GM19043 (cell line): ENCODE results near the gene TASP1.
"Not testable (repeated sequence)": the region's sequence is repeated elsewhere in the genome, so short reads cannot be mapped to it uniquely, and the experiment has no call there.

Source experiments
- ATAC-seq: cut with Tn5 transposase; IDR thresholded peaks from one replicate; pipeline ENCODE4 v1.9.1; 2021; ENCODE audit warnings: low read depth; ENCODE audit not compliant: unreplicated experiment

TASP1 gene

GRCh38 chr20:13416531-13416930, 222.2 kb downstream of the TASP1 start:
- no peak for ATAC-seq

GRCh38 chr20:13412806-13413445, 225.8 kb downstream of the TASP1 start:
- no peak for ATAC-seq

DNA sequence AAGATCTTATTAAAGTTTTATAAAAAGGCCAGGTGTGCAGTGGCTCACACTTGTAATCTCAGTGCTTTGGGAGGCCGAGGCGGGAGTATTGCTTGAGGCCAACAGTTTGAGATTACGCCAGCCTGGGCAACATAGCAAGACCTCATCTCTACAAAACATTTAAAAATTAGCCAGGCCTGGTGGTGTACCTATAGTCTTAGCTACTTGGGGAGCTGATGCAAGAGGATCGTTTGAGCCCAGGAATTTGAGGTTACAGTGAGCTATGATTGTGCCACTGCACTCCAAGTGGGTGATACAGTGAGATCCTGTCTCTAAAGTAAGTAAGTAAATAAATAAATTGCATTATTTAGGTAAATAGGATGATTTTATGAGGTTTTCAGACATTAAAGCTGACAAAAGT, 234.4 kb downstream of the TASP1 start:
- no peak for ATAC-seq

DNA sequence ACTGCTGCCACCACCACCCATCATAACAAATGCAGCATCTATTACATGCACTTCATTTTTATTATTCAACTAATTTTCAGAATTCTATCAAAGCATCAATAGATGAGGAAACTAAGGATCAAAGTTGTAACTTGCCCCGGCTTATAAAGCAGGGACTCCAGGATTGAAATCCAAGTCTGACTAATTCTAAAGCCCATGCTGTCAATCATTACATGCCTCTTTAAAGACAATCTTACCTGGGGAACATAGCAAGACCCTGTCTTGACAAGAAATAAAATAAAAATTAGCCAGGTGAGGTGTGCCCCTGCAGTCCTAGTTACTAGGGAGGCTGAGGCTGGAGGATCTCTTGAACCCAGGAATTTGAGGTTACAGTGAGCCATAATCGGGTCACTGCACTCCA, 235.3 kb downstream of the TASP1 start:
- ATAC-seq, result no peak

DNA sequence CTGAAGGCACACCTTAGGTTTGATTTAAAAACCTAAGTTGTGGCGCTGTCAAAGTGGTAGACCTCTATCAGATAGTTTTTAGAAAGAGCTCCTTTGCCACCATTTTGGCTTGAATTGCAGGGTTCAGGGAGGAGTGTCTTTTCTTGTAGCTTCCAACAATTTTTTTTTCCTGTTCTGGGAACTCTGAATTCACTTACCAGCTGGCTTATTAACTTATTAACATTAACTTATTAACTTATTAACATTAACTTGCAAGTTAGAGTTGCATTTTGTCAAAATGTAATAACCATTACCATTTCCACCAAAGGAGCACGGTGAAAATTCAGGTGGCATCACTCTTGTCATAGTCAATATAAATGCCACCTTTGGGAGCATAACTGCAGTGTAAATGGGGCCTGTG, 235.7 kb downstream of the TASP1 start:
- no peak for ATAC-seq

GRCh38 chr20:13402171-13402760, 236.5 kb downstream of the TASP1 start:
- ATAC-seq, result no peak

- no peak for ATAC-seq
Measured at GRCh38 chr20:13401596-13401995, 237.1 kb downstream of the TASP1 start.

- no peak for ATAC-seq
Measured at GRCh38 chr20:13400453-13400852, 238.3 kb downstream of the TASP1 start.

DNA sequence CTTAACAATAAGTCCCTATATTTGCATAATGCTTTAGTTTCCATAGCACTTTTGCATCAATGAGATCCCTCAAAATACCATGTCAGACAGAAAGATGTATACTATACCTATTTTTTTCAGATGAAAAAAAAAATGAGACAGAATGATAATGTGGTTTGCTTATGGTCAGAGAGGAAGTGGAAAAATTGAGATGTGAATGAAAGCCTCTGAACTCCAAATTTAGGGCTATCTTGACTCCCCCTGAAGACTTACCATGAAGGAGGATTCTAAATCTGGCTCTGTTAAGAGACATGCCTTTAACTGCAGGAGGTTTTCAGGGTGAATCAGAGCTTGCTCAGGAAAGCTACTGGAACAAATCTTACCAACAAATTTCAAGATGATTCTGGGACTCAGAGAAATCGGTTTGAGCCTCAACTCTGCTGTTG, 241.4 kb downstream of the TASP1 start:
- no peak for ATAC-seq

- no peak for ATAC-seq
Measured at GRCh38 chr20:13396826-13397225, 241.9 kb downstream of the TASP1 start.

- ATAC-seq, result no peak
Measured at GRCh38 chr20:13396022-13396421, 242.7 kb downstream of the TASP1 start.

- no peak for ATAC-seq
Measured at GRCh38 chr20:13395232-13395631, 243.5 kb downstream of the TASP1 start.

DNA sequence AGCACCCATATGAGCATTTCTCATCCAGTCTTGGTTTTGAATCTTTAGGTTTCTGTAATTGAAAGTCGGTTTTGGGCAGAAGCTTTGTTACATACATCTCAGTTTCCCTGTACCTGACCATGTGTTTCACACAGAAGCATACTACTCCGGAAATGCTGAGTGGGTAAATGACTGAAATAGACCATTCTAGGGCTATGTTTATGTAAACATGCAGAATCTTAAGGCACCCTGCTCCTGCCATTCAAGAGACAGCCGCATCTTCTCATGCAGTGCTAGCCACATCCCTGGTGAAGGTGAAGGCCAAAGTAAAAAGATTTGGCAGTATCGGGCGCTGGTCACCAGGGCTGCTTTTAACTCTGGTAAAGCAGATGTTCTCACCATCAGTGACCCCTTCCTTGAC, 246.3 kb downstream of the TASP1 start:
- ATAC-seq, result no peak

GRCh38 chr20:13389115-13389514, 249.6 kb downstream of the TASP1 start:
- ATAC-seq, result no peak

GRCh38 chr20:13384132-13384531, 254.6 kb downstream of the TASP1 start:
- no peak for ATAC-seq

GRCh38 chr20:13382786-13383185, 255.9 kb downstream of the TASP1 start:
- ATAC-seq, result no peak

DNA sequence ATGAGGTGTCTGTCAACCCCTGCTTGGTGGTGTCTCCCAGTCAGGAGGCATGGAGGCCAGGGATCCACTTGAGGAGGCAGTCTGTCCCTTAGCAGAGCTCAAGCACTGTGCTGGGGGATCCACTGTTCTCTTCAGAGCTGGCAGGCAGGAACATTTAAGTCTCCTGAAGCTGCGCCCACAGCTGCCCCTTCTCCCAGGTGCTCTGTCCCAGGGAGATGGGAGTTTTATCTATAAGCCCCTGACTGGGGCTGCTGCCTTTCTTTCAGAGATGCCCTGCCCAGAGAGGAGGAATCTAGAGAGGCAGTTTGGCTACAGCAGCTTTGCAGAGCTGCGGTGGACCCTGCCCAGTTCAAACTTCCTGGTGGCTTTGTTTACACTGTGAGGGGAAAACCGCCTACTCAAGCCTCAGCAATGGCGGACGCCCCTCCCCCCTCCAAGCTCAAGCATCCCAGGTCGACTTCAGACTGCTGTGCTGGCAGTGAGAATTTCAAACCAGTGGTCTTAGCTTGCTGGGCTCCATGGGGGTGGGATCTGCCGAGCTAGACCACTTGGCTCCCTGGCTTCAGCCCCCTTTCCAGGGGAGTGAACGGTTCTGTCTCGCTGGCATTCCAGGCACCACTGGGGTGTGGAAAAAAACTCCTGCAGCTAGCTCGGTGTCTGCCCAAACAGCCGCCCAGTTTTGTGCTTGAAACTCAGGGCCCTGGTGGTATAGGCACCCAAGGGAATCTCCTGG, 258.1 kb downstream of the TASP1 start:
- not testable (repeated sequence) for ATAC-seq

DNA sequence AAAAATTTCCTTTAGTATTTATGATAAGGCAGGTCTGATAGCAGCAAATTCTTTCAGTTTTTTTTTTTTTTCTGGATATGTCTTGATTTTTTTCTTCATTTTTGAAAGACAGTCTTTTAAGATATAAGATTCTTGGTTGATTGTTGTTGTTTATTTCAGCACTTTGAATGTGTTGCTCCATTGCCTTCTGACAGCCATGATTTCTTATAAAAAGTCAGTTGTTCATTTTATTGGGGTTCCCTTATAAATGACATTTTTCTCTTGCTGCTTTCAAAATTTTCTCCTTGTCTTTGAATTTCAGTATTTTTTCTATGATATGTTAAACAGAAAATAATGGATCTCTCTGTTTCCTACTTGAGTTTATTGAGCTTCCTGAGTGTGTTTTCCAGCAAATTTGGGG, 265.3 kb downstream of the TASP1 start:
- no peak for ATAC-seq

GRCh38 chr20:13364278-13365170, 274.2 kb downstream of the TASP1 start:
- ATAC-seq, result no peak

- no peak for ATAC-seq
Measured at GRCh38 chr20:13363473-13363872, 275.3 kb downstream of the TASP1 start.

DNA sequence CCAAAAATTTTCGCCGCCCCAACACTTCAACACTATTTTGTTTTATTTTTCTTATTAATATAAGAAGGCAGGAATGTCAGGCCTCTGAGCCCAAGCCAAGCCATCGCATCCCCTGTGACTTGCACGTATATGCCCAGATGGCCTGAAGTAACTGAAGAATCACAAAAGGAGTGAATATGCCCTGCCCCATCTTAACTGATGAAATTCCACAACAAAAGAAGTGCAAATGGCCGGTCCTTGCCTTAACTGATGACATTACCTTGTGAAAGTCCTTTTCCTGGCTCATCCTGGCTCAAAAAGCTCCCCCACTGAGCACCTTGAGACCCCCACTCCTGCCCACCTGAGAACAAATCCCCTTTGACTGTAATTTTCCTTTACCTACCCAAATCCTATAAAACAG, 276.6 kb downstream of the TASP1 start:
- not testable (repeated sequence) for ATAC-seq
